IMR-90 (cell line): ENCODE data around the gene ABHD12. TPM values are rescaled to one million over a fixed set of nuclear protein-coding genes. Genes with fewer than 3 reads are reported as not detected.

ENCODE experiments used
- ATAC-seq: fragments of 200-7000 bp; cut with Tn5 transposase; 2 replicates; pipeline ENCODE4 v1.9.1; 2020; ENCODE audit warnings: low read depth, mild to moderate bottlenecking, moderate library complexity
- BruUV-seq: library from RNA; stranded (reverse); fragments of 400-500 nt; replicated peaks from 2 replicates; lab custom pipeline; 2021; lab: Mats Ljungman, UMichigan
- CTCF ChIA-PET: fragments of 300-600 bp; formaldehyde crosslinking; extraction: SDS; loops from one replicate; lab custom pipeline; 2021; ENCODE audit warnings: antibody characterized with exemption; lab: Yijun Ruan, JAX
- POLR2A ChIA-PET: fragments of 300-600 bp; sonication (Branson Sonifier 250); formaldehyde crosslinking; loops from one replicate; lab custom pipeline; 2022; ENCODE audit warnings: antibody characterized with exemption; ENCODE audit not compliant: unreplicated experiment; lab: Charles Lee
- DNase-seq: peaks from one replicate; pipeline ENCODE4 v3.0.0; 2013
- H2AFZ ChIP-seq: replicated peaks from 2 replicates; pipeline ENCODE3; 2013; ENCODE audit warnings: low read length, mild to moderate bottlenecking; ENCODE audit not compliant: poor library complexity
- H2AK5ac ChIP-seq: 2 replicates; pipeline ENCODE4 v1.6.1; 2013; ENCODE audit warnings: low read depth, low read length, inconsistent platforms
- H2AK9ac ChIP-seq: replicated peaks from 2 replicates; pipeline ENCODE3; 2013; ENCODE audit warnings: mild to moderate bottlenecking, low read depth, low read length, moderate library complexity; ENCODE audit not compliant: poor library complexity
- H2BK120ac ChIP-seq: 2 replicates; pipeline ENCODE4 v1.6.1; 2013; ENCODE audit warnings: low read depth, low read length, inconsistent platforms
- H2BK15ac ChIP-seq: 3 replicates; pipeline ENCODE4 v1.6.1; 2013; ENCODE audit warnings: low read depth, low read length, inconsistent platforms
- H2BK20ac ChIP-seq: 2 replicates; pipeline ENCODE4 v1.6.1; 2013; ENCODE audit warnings: low read depth, mild to moderate bottlenecking, inconsistent platforms, low read length, moderate library complexity
- H2BK5ac ChIP-seq: 2 replicates; pipeline ENCODE4 v1.6.1; 2013; ENCODE audit warnings: mild to moderate bottlenecking, low read depth, low read length, inconsistent platforms; ENCODE audit not compliant: poor library complexity, severe bottlenecking
- H3K14ac ChIP-seq: replicated peaks from 2 replicates; pipeline ENCODE4 v1.6.1; 2013; ENCODE audit warnings: low read depth, low read length, inconsistent platforms
- H3K18ac ChIP-seq: 2 replicates; pipeline ENCODE4 v1.6.1; 2013; ENCODE audit warnings: low read depth, low read length, control low read depth
- H3K23ac ChIP-seq: 2 replicates; pipeline ENCODE4 v1.6.1; 2013; ENCODE audit warnings: low read depth, low read length, inconsistent platforms
- H3K27ac ChIP-seq: 2 replicates; pipeline ENCODE4 v1.5.1; 2013; ENCODE audit warnings: mild to moderate bottlenecking, control low read depth, low read length; ENCODE audit not compliant: insufficient read depth
- H3K27me3 ChIP-seq: 2 replicates; pipeline ENCODE4 v1.6.1; 2013; ENCODE audit warnings: low read length; ENCODE audit not compliant: control insufficient read depth, insufficient read depth
- H3K36me3 ChIP-seq: 2 replicates; pipeline ENCODE4 v1.6.1; 2013; ENCODE audit warnings: low read length, mixed read lengths; ENCODE audit not compliant: control insufficient read depth, insufficient read depth
- H3K4ac ChIP-seq: 2 replicates; pipeline ENCODE4 v1.6.1; 2013; ENCODE audit warnings: low read depth, low read length, inconsistent platforms
- H3K4me1 ChIP-seq: 2 replicates; pipeline ENCODE4 v1.6.1; 2013; ENCODE audit warnings: low read length, mixed read lengths; ENCODE audit not compliant: control insufficient read depth, insufficient read depth
- H3K4me2 ChIP-seq: 2 replicates; pipeline ENCODE4 v1.6.1; 2013; ENCODE audit warnings: low read depth, mild to moderate bottlenecking, control low read depth, low read length, moderate library complexity
- H3K4me3 ChIP-seq: 2 replicates; pipeline ENCODE4 v1.5.1; 2013; ENCODE audit warnings: low read depth, mild to moderate bottlenecking, control low read depth, low read length, moderate library complexity; ENCODE audit not compliant: insufficient read depth
- H3K56ac ChIP-seq: 2 replicates; pipeline ENCODE4 v1.6.1; 2013; ENCODE audit warnings: low read length, inconsistent platforms; ENCODE audit not compliant: insufficient read depth; ENCODE audit errors: extremely low read depth
- H3K79me1 ChIP-seq, 2 experiments: 2 replicates each; pipeline ENCODE4 v1.6.1; 2013; ENCODE audit warnings: low read length in 2 of 2, inconsistent platforms in 1 of 2, low read depth in 1 of 2
- H3K9ac ChIP-seq: 2 replicates; pipeline ENCODE4 v1.6.1; 2013; ENCODE audit warnings: low read depth, low read length, control low read depth
- H3K9me1 ChIP-seq: 2 replicates; pipeline ENCODE4 v1.6.1; 2013; ENCODE audit warnings: low read length, inconsistent platforms; ENCODE audit not compliant: insufficient read depth
- H3K9me3 ChIP-seq: 2 replicates; pipeline ENCODE4 v1.6.1; 2013; ENCODE audit warnings: low read length; ENCODE audit not compliant: control insufficient read depth, insufficient read depth
- H4K20me1 ChIP-seq: 2 replicates; pipeline ENCODE4 v1.6.1; 2013; ENCODE audit warnings: low read length, inconsistent platforms; ENCODE audit not compliant: insufficient read depth
- H4K5ac ChIP-seq: 2 replicates; pipeline ENCODE4 v1.6.1; 2013; ENCODE audit warnings: mild to moderate bottlenecking, low read depth, low read length, control low read depth
- H4K8ac ChIP-seq, 2 experiments: 2 replicates each; pipeline ENCODE4 v1.6.1; 2013; ENCODE audit warnings: low read depth in 2 of 2, low read length in 2 of 2, control low read depth in 1 of 2, inconsistent platforms in 1 of 2
- H4K91ac ChIP-seq: 2 replicates; pipeline ENCODE4 v1.6.1; 2013; ENCODE audit warnings: low read depth, low read length, inconsistent platforms; ENCODE audit not compliant: insufficient read depth
- BHLHE40 ChIP-seq: fragments of 150-350 bp; IDR thresholded peaks from 2 replicates; pipeline ENCODE4 v1.6.1; 2016; ENCODE audit warnings: mild to moderate bottlenecking, low read depth, low read length
- CEBPB ChIP-seq: IDR thresholded peaks from 2 replicates; pipeline ENCODE4 v1.6.1; 2012; ENCODE audit warnings: low read depth, low read length, improper control_type of control experiment
- CHD1 ChIP-seq: IDR thresholded peaks from 2 replicates; pipeline ENCODE4 v1.6.1; 2012; ENCODE audit warnings: low read depth, low read length, improper control_type of control experiment
- FOS ChIP-seq: fragments of 150-350 bp; IDR thresholded peaks from 2 replicates; pipeline ENCODE4 v1.6.1; 2016; ENCODE audit warnings: low read depth, low read length
- MAFK ChIP-seq: IDR thresholded peaks from 2 replicates; pipeline ENCODE4 v1.6.1; 2012; ENCODE audit warnings: low read depth, low read length, improper control_type of control experiment
- MAZ ChIP-seq: IDR thresholded peaks from 2 replicates; pipeline ENCODE4 v1.6.1; 2012; ENCODE audit warnings: low read depth, mild to moderate bottlenecking, low read length, improper control_type of control experiment, moderate library complexity, borderline replicate concordance
- MXI1 ChIP-seq: IDR thresholded peaks from 2 replicates; pipeline ENCODE4 v1.6.1; 2012; ENCODE audit warnings: low read depth, mild to moderate bottlenecking, low read length, moderate library complexity, borderline replicate concordance
- NFE2L2 ChIP-seq: fragments of 150-350 bp; IDR thresholded peaks from 2 replicates; pipeline ENCODE4 v1.6.1; 2016; ENCODE audit warnings: low read depth, mild to moderate bottlenecking, low read length
- POLR2A ChIP-seq: IDR thresholded peaks from 2 replicates; pipeline ENCODE4 v1.6.1; 2012; ENCODE audit warnings: mild to moderate bottlenecking, low read depth, low read length
- RAD21 ChIP-seq: IDR thresholded peaks from 2 replicates; pipeline ENCODE4 v1.6.1; 2012; ENCODE audit warnings: low read length, improper control_type of control experiment
- RCOR1 ChIP-seq: IDR thresholded peaks from 2 replicates; pipeline ENCODE4 v1.6.1; 2012; ENCODE audit warnings: mild to moderate bottlenecking, low read length, improper control_type of control experiment; ENCODE audit not compliant: insufficient replicate concordance
- RFX5 ChIP-seq: IDR thresholded peaks from 2 replicates; pipeline ENCODE4 v1.8.0; 2012; ENCODE audit warnings: low read depth, mild to moderate bottlenecking, low read length, moderate library complexity
- SMC3 ChIP-seq: fragments of 150-350 bp; IDR thresholded peaks from 2 replicates; pipeline ENCODE4 v1.6.1; 2016; ENCODE audit warnings: low read depth, mild to moderate bottlenecking, antibody characterized with exemption, low read length, moderate library complexity
- WGBS, 2 experiments: methylation state at CpG; one replicate each; pipeline versions ENCODE4 v1.1.5 to v1.1.7; 2013; ENCODE audit warnings: missing lambda C conversion rate in 2 of 2; ENCODE audit not compliant: insufficient read length in 1 of 2; ENCODE audit errors: extremely low coverage in 2 of 2; 5-methylcytosine and 5-hydroxymethylcytosine counted together
- dilution Hi-C: fragments of 300-500 bp; cut with HindIII; formaldehyde crosslinking; loops from one replicate; pipeline ENCODE4 v1.14.3; 2018; ENCODE audit warnings: low sequenced_read_pairs; ENCODE audit not compliant: unreplicated experiment
- in situ Hi-C: fragments of 300-500 bp; cut with MboI; formaldehyde crosslinking; loops from 3 replicates; pipeline ENCODE4 v1.14.3; 2019; ENCODE audit warnings: low sequenced_read_pairs, inconsistent platforms, mixed read lengths
- intact Hi-C: fragments of 100-400 bp; cut with micrococcal nuclease; formaldehyde crosslinking; loops from 2 replicates; pipeline ENCODE4 v1.10.0; 2022
- polyA plus RNA-seq, 3 experiments: library from polyadenylated mRNA; depleted of rRNA; stranded (reverse); fragments of >200 nt; gene quantifications; 2 replicates each; pipeline ENCODE4 v1.2.3, GENCODE V29; 2012; ENCODE audit warnings: low replicate concordance in 1 of 3
- total RNA-seq: library from RNA; depleted of rRNA; stranded (reverse); fragments of >200 nt; gene quantifications from 2 replicates; pipeline ENCODE4 v1.2.3, GENCODE V29; 2012
- TF ChIP-seq, protein P1 (sequence below): conservative IDR thresholded peaks from 2 replicates; pipeline ENCODE4 v1.5.1; 2012; ENCODE audit warnings: mild to moderate bottlenecking, low read depth, low read length, improper control_type of control experiment
- TF ChIP-seq, protein P2 (sequence below): fragments of 150-350 bp; IDR thresholded peaks from 2 replicates; pipeline ENCODE4 v1.6.1; 2016; ENCODE audit warnings: low read depth, mild to moderate bottlenecking, low read length, moderate library complexity, borderline replicate concordance
- TF ChIP-seq, protein P3 (sequence below): fragments of 150-350 bp; IDR thresholded peaks from 2 replicates; pipeline ENCODE4 v1.6.1; 2017; ENCODE audit warnings: mild to moderate bottlenecking, antibody characterized with exemption, low read length, low read depth

Gene ABHD12
- total and polyA plus RNA-seq, 2 of the 4 experiments (the other 2 are of a cell fraction): 80.7 to 108 TPM

DNA sequence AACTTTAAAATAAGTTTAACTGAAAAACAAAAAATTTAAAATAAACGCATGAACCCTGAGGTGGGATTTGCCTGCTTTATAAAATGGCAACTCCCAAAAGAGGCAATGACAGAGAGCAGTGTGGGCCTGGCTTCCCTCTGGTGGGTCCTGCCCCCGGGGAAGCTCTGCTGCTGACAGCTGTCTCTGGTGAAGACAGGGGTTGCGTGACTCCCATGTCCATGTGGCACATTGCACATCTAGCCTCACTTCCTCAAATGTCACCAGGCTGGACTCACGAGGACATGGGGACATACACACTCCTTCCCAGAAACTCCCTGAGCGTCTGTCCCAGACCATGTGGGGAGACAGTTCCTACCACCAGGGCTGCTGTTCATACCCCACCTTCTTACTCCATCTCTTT lies 66.2 kb downstream of the ABHD12 start:
- H3K36me3 ChIP-seq: peaks cover 9% of the 10 kb centered on the region
- no peaks in the 10 kb centered on the region for H3K27me3 ChIP-seq
- H4K5ac ChIP-seq: no peak overlapping the region
- no peak overlapping the region for H3K4me2 ChIP-seq
- no CpG with 5 or more reads among the region's 5 CpGs for WGBS, 2 experiments
- H3K4me1 ChIP-seq: peaks cover 19% of the 10 kb centered on the region
- no peak overlapping the region for H3K56ac ChIP-seq
- in situ Hi-C loops (loop anchor here (25.0 kb wide), 2 partner anchors 213 to 363 kb away; partner anchors contain the start of gene ZNF337), dilution Hi-C loops (no loop called here), intact Hi-C loops (no loop called here)
- no peak overlapping the region for H4K91ac ChIP-seq
- H3K79me1 ChIP-seq: peaks cover 47 to 80% of the 10 kb centered on the region in 2 experiments
- H3K14ac ChIP-seq: no peak overlapping the region
- no peak overlapping the region for H2BK120ac ChIP-seq
- no TSS peak for BruUV-seq
- ChIA-PET CTCF (no interaction called here), POLR2A (no interaction called here)
- no peak overlapping the region for H3K18ac ChIP-seq
- H3K4ac ChIP-seq: no peak overlapping the region
- no peak overlapping the region for H2AK5ac ChIP-seq
- peaks cover 42% of the 10 kb centered on the region for H3K9me1 ChIP-seq
- no peak overlapping the region for H2AFZ ChIP-seq
- DNase-seq (no peak), ATAC-seq (no peak)
- H4K8ac ChIP-seq: no peak overlapping the region
- no peaks in the 10 kb centered on the region for H3K9me3 ChIP-seq
- H3K9ac ChIP-seq: no peak overlapping the region
- no peak overlapping the region for H2BK20ac ChIP-seq
- H4K20me1 ChIP-seq: peaks cover 35% of the 10 kb centered on the region
- no peak overlapping the region for H2AK9ac ChIP-seq
- no peak overlapping the region for H2BK5ac ChIP-seq
- no peak for TF ChIP-seq CHD1
- TF ChIP-seq MAZ: no peak
- no peak for TF ChIP-seq MXI1
- no peak for TF ChIP-seq NFE2L2
- TF ChIP-seq CEBPB: no peak
- TF ChIP-seq, protein P1, sequence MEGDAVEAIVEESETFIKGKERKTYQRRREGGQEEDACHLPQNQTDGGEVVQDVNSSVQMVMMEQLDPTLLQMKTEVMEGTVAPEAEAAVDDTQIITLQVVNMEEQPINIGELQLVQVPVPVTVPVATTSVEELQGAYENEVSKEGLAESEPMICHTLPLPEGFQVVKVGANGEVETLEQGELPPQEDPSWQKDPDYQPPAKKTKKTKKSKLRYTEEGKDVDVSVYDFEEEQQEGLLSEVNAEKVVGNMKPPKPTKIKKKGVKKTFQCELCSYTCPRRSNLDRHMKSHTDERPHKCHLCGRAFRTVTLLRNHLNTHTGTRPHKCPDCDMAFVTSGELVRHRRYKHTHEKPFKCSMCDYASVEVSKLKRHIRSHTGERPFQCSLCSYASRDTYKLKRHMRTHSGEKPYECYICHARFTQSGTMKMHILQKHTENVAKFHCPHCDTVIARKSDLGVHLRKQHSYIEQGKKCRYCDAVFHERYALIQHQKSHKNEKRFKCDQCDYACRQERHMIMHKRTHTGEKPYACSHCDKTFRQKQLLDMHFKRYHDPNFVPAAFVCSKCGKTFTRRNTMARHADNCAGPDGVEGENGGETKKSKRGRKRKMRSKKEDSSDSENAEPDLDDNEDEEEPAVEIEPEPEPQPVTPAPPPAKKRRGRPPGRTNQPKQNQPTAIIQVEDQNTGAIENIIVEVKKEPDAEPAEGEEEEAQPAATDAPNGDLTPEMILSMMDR: no peak
- TF ChIP-seq FOS: no peak
- TF ChIP-seq RAD21: no peak
- TF ChIP-seq, protein P2, sequence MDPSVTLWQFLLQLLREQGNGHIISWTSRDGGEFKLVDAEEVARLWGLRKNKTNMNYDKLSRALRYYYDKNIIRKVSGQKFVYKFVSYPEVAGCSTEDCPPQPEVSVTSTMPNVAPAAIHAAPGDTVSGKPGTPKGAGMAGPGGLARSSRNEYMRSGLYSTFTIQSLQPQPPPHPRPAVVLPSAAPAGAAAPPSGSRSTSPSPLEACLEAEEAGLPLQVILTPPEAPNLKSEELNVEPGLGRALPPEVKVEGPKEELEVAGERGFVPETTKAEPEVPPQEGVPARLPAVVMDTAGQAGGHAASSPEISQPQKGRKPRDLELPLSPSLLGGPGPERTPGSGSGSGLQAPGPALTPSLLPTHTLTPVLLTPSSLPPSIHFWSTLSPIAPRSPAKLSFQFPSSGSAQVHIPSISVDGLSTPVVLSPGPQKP: no peak
- no peak for TF ChIP-seq BHLHE40
- TF ChIP-seq, protein P3, sequence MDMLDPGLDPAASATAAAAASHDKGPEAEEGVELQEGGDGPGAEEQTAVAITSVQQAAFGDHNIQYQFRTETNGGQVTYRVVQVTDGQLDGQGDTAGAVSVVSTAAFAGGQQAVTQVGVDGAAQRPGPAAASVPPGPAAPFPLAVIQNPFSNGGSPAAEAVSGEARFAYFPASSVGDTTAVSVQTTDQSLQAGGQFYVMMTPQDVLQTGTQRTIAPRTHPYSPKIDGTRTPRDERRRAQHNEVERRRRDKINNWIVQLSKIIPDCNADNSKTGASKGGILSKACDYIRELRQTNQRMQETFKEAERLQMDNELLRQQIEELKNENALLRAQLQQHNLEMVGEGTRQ: no peak
- no peak for TF ChIP-seq SMC3
- TF ChIP-seq MAFK: no peak
- no peak for TF ChIP-seq RFX5
- TF ChIP-seq RCOR1: no peak
- TF ChIP-seq POLR2A: no peak
- H3K4me3 ChIP-seq: no peak overlapping the region
- H2BK15ac ChIP-seq: no peak overlapping the region
- H3K27ac ChIP-seq: no peak overlapping the region
- H3K23ac ChIP-seq: no peak overlapping the region
